ENCODE results near the gene SORBS1.

The SORBS1 gene

GRCh38 chr10:95308389-95309302 lies 252.5 kb downstream of the SORBS1 start (continued):
- TF ChIP-seq ZNF362 (tag by site-specific recombination; IDR thresholded peaks at IDR 0.05) (no peak; the same call in none of the 2 replicates), ZNF785 (tag by site-specific recombination; IDR thresholded peaks at IDR 0.05) (no peak), GLIS2 (tag by site-specific recombination; IDR thresholded peaks at IDR 0.05) (peak; percentile 75), ZNF354C (tag by site-specific recombination; IDR thresholded peaks at IDR 0.05; ENCODE audit: borderline replicate concordance, low read depth) (no peak), MZF1 (tag by site-specific recombination; IDR thresholded peaks at IDR 0.05; ENCODE audit: borderline replicate concordance) (peak; percentile 62; the same call in 1 of the 2 replicates), ZNF157 (tag by site-specific recombination; IDR thresholded peaks at IDR 0.05) (no peak), ZBTB10 (tag by site-specific recombination; IDR thresholded peaks at IDR 0.05) (no peak), ZNF223 (tag by site-specific recombination; IDR thresholded peaks at IDR 0.05) (no peak), ZNF704 (tag by site-specific recombination; IDR thresholded peaks at IDR 0.05) (no peak), KLF10 (tag by site-specific recombination; IDR thresholded peaks at IDR 0.05) (peak; percentile 70; the same call in 1 of the 2 replicates), PRDM4 (tag by site-specific recombination; IDR thresholded peaks at IDR 0.05) (peak; percentile 79), REST (tag by site-specific recombination; IDR thresholded peaks at IDR 0.05) (no peak), ZEB2 (tag by site-specific recombination; IDR thresholded peaks at IDR 0.05) (peak; percentile 88), ZNF391 (tag by site-specific recombination; IDR thresholded peaks at IDR 0.05; ENCODE audit: borderline replicate concordance, low read depth) (no peak), ZNF571 (tag by site-specific recombination; IDR thresholded peaks at IDR 0.05) (no peak), ZNF626 (tag by site-specific recombination; IDR thresholded peaks at IDR 0.05) (no peak), GLIS1 (tag by site-specific recombination; IDR thresholded peaks at IDR 0.05) (peak; percentile 99), ZNF114 (tag by site-specific recombination; IDR thresholded peaks at IDR 0.05) (no peak), ZNF843 (tag by site-specific recombination; IDR thresholded peaks at IDR 0.05) (peak; percentile 89), YY1 (tag by site-specific recombination; IDR thresholded peaks at IDR 0.05) (no peak), ZBTB20 (tag by site-specific recombination; IDR thresholded peaks at IDR 0.05) (peak; percentile 38; the same call in 1 of the 2 replicates), GFI1B (tag by site-specific recombination; IDR thresholded peaks at IDR 0.05) (peak; percentile 48; the same call in 1 of the 2 replicates), SP7 (tag by site-specific recombination; IDR thresholded peaks at IDR 0.05) (peak; percentile 92)

Data from HEK293 (cell line).